Prostate gland (tissue), 2 donors: ENCODE results near the gene ZNF653. TPM values are rescaled to one million over a fixed set of nuclear protein-coding genes. Genes with fewer than 3 reads are reported as not detected.
A peak's percentile ranks its signal among the peaks of the same experiment; 100 is the strongest.

ENCODE experiments used
- DNase-seq: peaks from one replicate; pipeline ENCODE4 v3.0.0-alpha.2; 2019; ENCODE audit warnings: low spot score
- H3K27ac ChIP-seq, 2 donors: fragments of 200-600 bp; sonication (generic); 2 replicates each; pipeline ENCODE4 v1.5.1; 2017 to 2019
- H3K27me3 ChIP-seq: fragments of 200-600 bp; sonication (generic); replicated peaks from 2 replicates; pipeline ENCODE4 v1.5.1; 2019; ENCODE audit not compliant: insufficient read depth
- H3K36me3 ChIP-seq, 2 donors: fragments of 200-600 bp; sonication (generic); 1 replicate in 1 of 2; 2 replicates in 1 of 2; pipeline versions ENCODE4 v1.5.1 to v1.8.1; 2017 to 2019
- H3K4me1 ChIP-seq: fragments of 200-600 bp; sonication (generic); replicated peaks from 2 replicates; pipeline ENCODE4 v1.5.1; 2019
- H3K4me3 ChIP-seq, 2 donors: fragments of 200-600 bp; sonication (generic); 2 replicates each; pipeline ENCODE4 v1.5.1; 2017 to 2019
- H3K9me3 ChIP-seq: fragments of 200-600 bp; sonication (generic); 2 replicates; pipeline ENCODE4 v1.5.1; 2017
- CTCF ChIP-seq, 4 experiments: fragments of 200-600 bp in 2 of 4; fragments of 450-650 bp in 2 of 4; sonication (generic) in 2 of 4; IDR thresholded peaks; 1 replicate in 3 of 4; 2 replicates in 1 of 4; pipeline ENCODE4 v1.5.1; 2016 to 2019; ENCODE audit warnings: antibody characterized with exemption in 4 of 4, mild to moderate bottlenecking in 2 of 4, moderate library complexity in 2 of 4
- POLR2A ChIP-seq: fragments of 450-650 bp; IDR thresholded peaks from one replicate; pipeline ENCODE4 v1.6.1; 2016; ENCODE audit warnings: antibody characterized with exemption, mild to moderate bottlenecking
- POLR2AphosphoS5 ChIP-seq: sonication (generic); formaldehyde crosslinking; IDR thresholded peaks from one replicate; pipeline ENCODE4 v1.6.1; 2017; ENCODE audit warnings: antibody characterized with exemption
- WGBS: methylation state at CpG from one replicate; pipeline ENCODE4 v1.1.5; 2018; 5-methylcytosine and 5-hydroxymethylcytosine counted together
- intact Hi-C: fragments of 100-400 bp; cut with DNase I; formaldehyde crosslinking; loops from one replicate; pipeline ENCODE4 v1.14.2; 2022
- total RNA-seq, 2 donors: library from RNA; depleted of rRNA; stranded (reverse); fragments of >200 nt; gene quantifications; one replicate each; pipeline ENCODE4 v1.1.0, GENCODE V29; 2016

Gene ZNF653
- total RNA-seq, 2 donors from 2014 or later = 11.2 to 25.8 TPM

- intact Hi-C loops = no loop called here
Measured at GRCh38 chr19:11551603-11552235, 46.1 kb upstream of the ZNF653 start.

GRCh38 chr19:11550265-11550664, 44.6 kb upstream of the ZNF653 start:
- WGBS = 82% methylated on average over 8 of the region's 8 CpGs
- TF ChIP-seq POLR2A (no peak), CTCF (IDR thresholded peaks at IDR 0.05) (no peak), POLR2AphosphoS5 (no peak)
- Histone ChIP-seq H3K27me3 (no peaks in the 10 kb centered on the region), H3K27ac (no peak overlapping the region), H3K4me3 (no peak overlapping the region), H3K36me3 (peaks cover 3 to 6% of the 10 kb centered on the region in 2 donors), H3K9me3 (no peaks in the 10 kb centered on the region), H3K4me1 (no peaks in the 10 kb centered on the region)
- intact Hi-C loops = no loop called here
- DNase-seq = no peak

More at GRCh38 chr19:11551603-11552235, 46.1 kb upstream of the ZNF653 start:
- H3K4me3 ChIP-seq = no peak overlapping the region
- TF ChIP-seq CTCF (IDR thresholded peaks at IDR 0.05) (peak in 1 of 4 experiments; percentile 20), POLR2A (no peak), POLR2AphosphoS5 (peak; percentile 24)
- no peaks in the 10 kb centered on the region for H3K27me3 ChIP-seq
- H3K36me3 ChIP-seq = peaks cover 3 to 6% of the 10 kb centered on the region in 2 donors
- H3K4me1 ChIP-seq = no peaks in the 10 kb centered on the region
- 65% methylated on average over 25 of the region's 26 CpGs for WGBS
- no peak for DNase-seq
- no peaks in the 10 kb centered on the region for H3K9me3 ChIP-seq
- H3K27ac ChIP-seq = peak overlapping the region; percentile 56 to 62

GRCh38 chr19:11549386-11549953, 43.8 kb upstream of the ZNF653 start:
- H3K36me3 ChIP-seq = peaks cover 3 to 6% of the 10 kb centered on the region in 2 donors
- WGBS = 88% methylated on average over 22 of the region's 24 CpGs
- TF ChIP-seq POLR2A (no peak), CTCF (IDR thresholded peaks at IDR 0.05) (no peak), POLR2AphosphoS5 (no peak)
- intact Hi-C loops = no loop called here
- H3K4me1 ChIP-seq = no peaks in the 10 kb centered on the region
- no peak overlapping the region for H3K4me3 ChIP-seq
- no peaks in the 10 kb centered on the region for H3K27me3 ChIP-seq
- no peak overlapping the region for H3K27ac ChIP-seq
- DNase-seq = no peak
- H3K9me3 ChIP-seq = no peaks in the 10 kb centered on the region

- 96% methylated on average over 14 of the region's 14 CpGs for WGBS
Measured at GRCh38 chr19:11547929-11548700, 42.5 kb upstream of the ZNF653 start.

GRCh38 chr19:11541238-11541637, 35.6 kb upstream of the ZNF653 start:
- Histone ChIP-seq H3K4me3 (no peak overlapping the region), H3K27me3 (peaks cover 3% of the 10 kb centered on the region), H3K4me1 (no peaks in the 10 kb centered on the region), H3K9me3 (no peaks in the 10 kb centered on the region), H3K27ac (peak overlapping the region; percentile 71 to 78), H3K36me3 (no peaks in the 10 kb centered on the region)
- WGBS = 74% methylated on average over 3 of the region's 3 CpGs
- DNase-seq = no peak
- intact Hi-C loops = no loop called here
- TF ChIP-seq POLR2A (no peak), CTCF (IDR thresholded peaks at IDR 0.05) (no peak), POLR2AphosphoS5 (no peak)

More at GRCh38 chr19:11547929-11548700, 42.5 kb upstream of the ZNF653 start:
- H3K36me3 ChIP-seq = peaks cover 0 to 5% of the 10 kb centered on the region in 2 donors
- intact Hi-C loops = no loop called here
- no peak overlapping the region for H3K4me3 ChIP-seq
- H3K4me1 ChIP-seq = no peaks in the 10 kb centered on the region
- no peak for DNase-seq
- no peaks in the 10 kb centered on the region for H3K9me3 ChIP-seq
- no peak for TF ChIP-seq POLR2AphosphoS5
- H3K27me3 ChIP-seq = no peaks in the 10 kb centered on the region
- no peak overlapping the region for H3K27ac ChIP-seq
